ENCODE results near the gene AP2A2.
"Not testable (repeated sequence)": the region's sequence is repeated elsewhere in the genome, so short reads cannot be mapped to it uniquely, and the experiment has no call there.

Gene AP2A2

GRCh38 chr11:954392-955153, 28.9 kb downstream of the AP2A2 start:
- DNase-seq (ENCODE audit: low read depth in 2 of 2): no peak

GRCh38 chr11:955154-956063, 29.7 kb downstream of the AP2A2 start:
- no peak for DNase-seq (ENCODE audit: low read depth in 2 of 2)

GRCh38 chr11:957212-957920, 31.7 kb downstream of the AP2A2 start:
- no peak for DNase-seq (ENCODE audit: low read depth in 2 of 2)

- no peak for DNase-seq (ENCODE audit: low read depth in 2 of 2)
Measured at GRCh38 chr11:958101-958500, 32.4 kb downstream of the AP2A2 start.

- DNase-seq (ENCODE audit: low read depth in 2 of 2): no peak
Measured at GRCh38 chr11:959027-959426, 33.4 kb downstream of the AP2A2 start.

- no peak for DNase-seq (ENCODE audit: low read depth in 2 of 2)
Measured at GRCh38 chr11:959608-960007, 33.9 kb downstream of the AP2A2 start.

GRCh38 chr11:961310-961920, 35.7 kb downstream of the AP2A2 start:
- not testable (repeated sequence) for DNase-seq (ENCODE audit: low read depth in 2 of 2)

- no peak for DNase-seq (ENCODE audit: low read depth in 2 of 2)
Measured at GRCh38 chr11:961921-962320, 36.3 kb downstream of the AP2A2 start.

GRCh38 chr11:962688-963087, 37.0 kb downstream of the AP2A2 start:
- DNase-seq (ENCODE audit: low read depth in 2 of 2): no peak

- DNase-seq (ENCODE audit: low read depth in 2 of 2): no peak
Measured at GRCh38 chr11:963852-964251, 38.2 kb downstream of the AP2A2 start.

GRCh38 chr11:965206-965775, 39.6 kb downstream of the AP2A2 start:
- DNase-seq (ENCODE audit: low read depth in 2 of 2): no peak

GRCh38 chr11:967995-968751, 42.5 kb downstream of the AP2A2 start:
- no peak for DNase-seq (ENCODE audit: low read depth in 2 of 2)

- DNase-seq (ENCODE audit: low read depth in 2 of 2): no peak
Measured at GRCh38 chr11:968822-969221, 43.2 kb downstream of the AP2A2 start.

- no peak for DNase-seq (ENCODE audit: low read depth in 2 of 2)
Measured at GRCh38 chr11:969651-970205, 44.1 kb downstream of the AP2A2 start.

GRCh38 chr11:970319-970871, 44.7 kb downstream of the AP2A2 start:
- no peak for DNase-seq (ENCODE audit: low read depth in 2 of 2)

- DNase-seq (ENCODE audit: low read depth in 2 of 2): no peak
Measured at GRCh38 chr11:971092-971690, 45.5 kb downstream of the AP2A2 start.

- no peak for DNase-seq (ENCODE audit: low read depth in 2 of 2)
Measured at GRCh38 chr11:971731-972365, 46.2 kb downstream of the AP2A2 start.

GRCh38 chr11:972523-973211, 47.0 kb downstream of the AP2A2 start:
- DNase-seq (ENCODE audit: low read depth in 2 of 2): no peak

GRCh38 chr11:973237-973636, 47.6 kb downstream of the AP2A2 start:
- no peak for DNase-seq (ENCODE audit: low read depth in 2 of 2)

All from activated CD8-positive, alpha-beta memory T cell treated with anti-CD3 and anti-CD28 coated beads for 4 hours (primary cell).